Measurements from ENCODE around the gene PMM1.

DNA sequence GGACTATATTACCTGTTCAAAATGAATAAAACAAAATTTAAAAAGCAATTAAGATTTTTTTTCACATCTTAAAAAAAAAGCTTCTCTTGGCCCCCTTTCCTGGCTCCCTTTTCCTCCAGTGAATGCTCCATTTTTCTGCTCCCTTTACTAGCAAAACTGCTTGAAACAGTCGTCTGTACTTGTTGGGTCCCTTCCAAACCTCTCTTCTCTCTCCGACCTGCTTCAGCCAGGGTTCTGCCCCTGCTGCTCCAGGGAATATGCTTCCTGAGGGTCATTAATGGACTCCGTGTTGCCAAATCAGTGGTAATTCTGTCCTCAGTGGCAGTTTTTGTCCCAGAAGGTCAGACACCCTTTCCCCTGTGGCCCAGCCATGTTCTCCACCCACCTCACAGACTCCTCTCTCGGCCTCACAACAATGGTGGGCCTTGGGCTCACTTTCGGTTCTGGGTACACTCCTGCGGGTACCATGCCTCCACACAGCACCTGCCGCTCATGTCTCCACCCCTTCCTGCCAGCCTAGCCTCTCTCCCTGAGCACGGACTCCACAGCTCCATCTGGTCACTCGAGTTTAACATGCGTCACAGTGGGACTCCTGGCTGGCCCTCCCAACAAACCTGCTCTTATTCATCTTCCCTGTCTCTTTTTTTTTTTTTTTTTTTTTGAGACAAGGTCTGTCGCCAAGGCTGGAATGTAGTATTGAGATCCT lies 37.6 kb downstream of the PMM1 start:
- no peak for TF ChIP-seq POLR2A (IDR thresholded peaks at IDR 0.05)
- TF ChIP-seq, protein P1, sequence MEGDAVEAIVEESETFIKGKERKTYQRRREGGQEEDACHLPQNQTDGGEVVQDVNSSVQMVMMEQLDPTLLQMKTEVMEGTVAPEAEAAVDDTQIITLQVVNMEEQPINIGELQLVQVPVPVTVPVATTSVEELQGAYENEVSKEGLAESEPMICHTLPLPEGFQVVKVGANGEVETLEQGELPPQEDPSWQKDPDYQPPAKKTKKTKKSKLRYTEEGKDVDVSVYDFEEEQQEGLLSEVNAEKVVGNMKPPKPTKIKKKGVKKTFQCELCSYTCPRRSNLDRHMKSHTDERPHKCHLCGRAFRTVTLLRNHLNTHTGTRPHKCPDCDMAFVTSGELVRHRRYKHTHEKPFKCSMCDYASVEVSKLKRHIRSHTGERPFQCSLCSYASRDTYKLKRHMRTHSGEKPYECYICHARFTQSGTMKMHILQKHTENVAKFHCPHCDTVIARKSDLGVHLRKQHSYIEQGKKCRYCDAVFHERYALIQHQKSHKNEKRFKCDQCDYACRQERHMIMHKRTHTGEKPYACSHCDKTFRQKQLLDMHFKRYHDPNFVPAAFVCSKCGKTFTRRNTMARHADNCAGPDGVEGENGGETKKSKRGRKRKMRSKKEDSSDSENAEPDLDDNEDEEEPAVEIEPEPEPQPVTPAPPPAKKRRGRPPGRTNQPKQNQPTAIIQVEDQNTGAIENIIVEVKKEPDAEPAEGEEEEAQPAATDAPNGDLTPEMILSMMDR (IDR thresholded peaks at IDR 0.05) = no peak
